ENCODE measurements around the gene THPO.

DNA sequence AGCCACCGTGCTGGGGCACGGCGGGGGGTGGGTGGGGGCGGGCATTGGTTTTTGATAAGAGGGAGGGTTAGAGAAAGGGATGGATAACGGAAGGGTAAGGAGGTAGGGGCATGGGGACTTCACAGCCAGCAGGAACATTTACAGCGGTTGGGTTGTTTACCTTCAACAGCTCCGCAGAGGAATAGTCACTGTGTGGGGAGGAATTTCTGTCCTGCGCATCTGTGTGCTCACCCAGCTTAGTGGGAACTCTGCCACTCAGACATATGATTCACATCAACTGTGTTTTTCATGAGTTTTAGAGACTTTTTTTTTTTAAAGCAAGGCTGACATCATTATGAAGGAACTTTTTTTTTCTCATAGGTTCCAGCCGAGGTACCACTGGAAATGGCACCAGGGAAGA is 21.4 kb upstream of the THPO start:
- TF ChIP-seq, protein P1, sequence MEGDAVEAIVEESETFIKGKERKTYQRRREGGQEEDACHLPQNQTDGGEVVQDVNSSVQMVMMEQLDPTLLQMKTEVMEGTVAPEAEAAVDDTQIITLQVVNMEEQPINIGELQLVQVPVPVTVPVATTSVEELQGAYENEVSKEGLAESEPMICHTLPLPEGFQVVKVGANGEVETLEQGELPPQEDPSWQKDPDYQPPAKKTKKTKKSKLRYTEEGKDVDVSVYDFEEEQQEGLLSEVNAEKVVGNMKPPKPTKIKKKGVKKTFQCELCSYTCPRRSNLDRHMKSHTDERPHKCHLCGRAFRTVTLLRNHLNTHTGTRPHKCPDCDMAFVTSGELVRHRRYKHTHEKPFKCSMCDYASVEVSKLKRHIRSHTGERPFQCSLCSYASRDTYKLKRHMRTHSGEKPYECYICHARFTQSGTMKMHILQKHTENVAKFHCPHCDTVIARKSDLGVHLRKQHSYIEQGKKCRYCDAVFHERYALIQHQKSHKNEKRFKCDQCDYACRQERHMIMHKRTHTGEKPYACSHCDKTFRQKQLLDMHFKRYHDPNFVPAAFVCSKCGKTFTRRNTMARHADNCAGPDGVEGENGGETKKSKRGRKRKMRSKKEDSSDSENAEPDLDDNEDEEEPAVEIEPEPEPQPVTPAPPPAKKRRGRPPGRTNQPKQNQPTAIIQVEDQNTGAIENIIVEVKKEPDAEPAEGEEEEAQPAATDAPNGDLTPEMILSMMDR (IDR thresholded peaks at IDR 0.05; ENCODE audit: low read length), result no peak
- TF ChIP-seq EZH2phosphoT487 (IDR thresholded peaks at IDR 0.05; ENCODE audit: low read length) (no peak), EZH2 (optimal IDR thresholded peaks at IDR 0.05; ENCODE audit: low read depth, low read length) (no peak)

Measured in MM.1S (cell line).